ENCODE data around the gene PGS1.
"Not testable (repeated sequence)": the region's sequence is repeated elsewhere in the genome, so short reads cannot be mapped to it uniquely, and the experiment has no call there.

Gene PGS1, protein sequence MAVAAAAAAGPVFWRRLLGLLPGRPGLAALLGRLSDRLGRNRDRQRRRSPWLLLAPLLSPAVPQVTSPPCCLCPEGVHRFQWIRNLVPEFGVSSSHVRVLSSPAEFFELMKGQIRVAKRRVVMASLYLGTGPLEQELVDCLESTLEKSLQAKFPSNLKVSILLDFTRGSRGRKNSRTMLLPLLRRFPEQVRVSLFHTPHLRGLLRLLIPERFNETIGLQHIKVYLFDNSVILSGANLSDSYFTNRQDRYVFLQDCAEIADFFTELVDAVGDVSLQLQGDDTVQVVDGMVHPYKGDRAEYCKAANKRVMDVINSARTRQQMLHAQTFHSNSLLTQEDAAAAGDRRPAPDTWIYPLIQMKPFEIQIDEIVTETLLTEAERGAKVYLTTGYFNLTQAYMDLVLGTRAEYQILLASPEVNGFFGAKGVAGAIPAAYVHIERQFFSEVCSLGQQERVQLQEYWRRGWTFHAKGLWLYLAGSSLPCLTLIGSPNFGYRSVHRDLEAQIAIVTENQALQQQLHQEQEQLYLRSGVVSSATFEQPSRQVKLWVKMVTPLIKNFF

GRCh38 chr17:78378225-78379130 is at the start of gene PGS1:
Gene PGS1, plus strand, starts transcription at chr17:78378649. Its CDS starts 17 bp downstream, at chr17:78378666.
- DNase-seq, result peak; percentile 32 to 86

DNA sequence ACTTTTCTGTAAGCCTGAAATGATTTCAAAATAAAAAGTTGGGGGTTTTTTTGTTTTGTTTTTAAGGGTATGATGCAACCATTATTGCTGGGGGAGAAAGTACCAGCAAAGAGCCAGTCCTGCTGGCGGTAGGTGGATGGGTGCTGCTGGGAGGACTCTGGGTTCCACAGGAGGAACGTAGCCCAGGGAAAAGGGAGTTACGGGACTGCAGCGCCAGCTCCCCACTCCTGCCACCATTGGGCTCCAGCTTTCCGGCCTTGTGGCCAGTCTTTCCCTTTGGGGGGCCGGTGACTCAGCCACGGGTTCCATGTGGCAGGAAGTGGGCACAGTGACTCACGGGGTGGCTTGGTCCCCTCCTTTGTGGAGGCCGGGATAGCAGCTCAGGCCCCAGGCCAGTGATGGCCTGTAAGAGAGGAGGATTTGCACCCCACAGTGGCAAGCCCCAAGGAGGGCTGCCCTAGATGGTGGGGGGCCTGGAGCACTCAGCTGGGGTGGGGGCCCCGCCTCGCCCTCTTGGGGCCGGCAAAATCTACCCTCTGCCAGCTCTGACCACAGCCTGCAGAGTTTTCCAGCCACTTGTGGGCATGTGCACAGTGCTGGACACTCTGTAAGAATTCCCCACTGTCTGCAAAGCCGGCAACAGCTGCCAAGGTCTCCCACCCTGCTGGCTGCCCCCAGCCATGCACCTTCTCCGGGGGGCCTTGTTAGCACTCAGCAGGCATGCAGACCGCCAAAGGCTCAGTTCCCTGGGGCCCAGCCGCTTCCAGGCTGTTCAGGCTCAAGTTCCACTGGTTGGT is 49.0 kb upstream of the PGS1 start:
- no peak for DNase-seq

DNA sequence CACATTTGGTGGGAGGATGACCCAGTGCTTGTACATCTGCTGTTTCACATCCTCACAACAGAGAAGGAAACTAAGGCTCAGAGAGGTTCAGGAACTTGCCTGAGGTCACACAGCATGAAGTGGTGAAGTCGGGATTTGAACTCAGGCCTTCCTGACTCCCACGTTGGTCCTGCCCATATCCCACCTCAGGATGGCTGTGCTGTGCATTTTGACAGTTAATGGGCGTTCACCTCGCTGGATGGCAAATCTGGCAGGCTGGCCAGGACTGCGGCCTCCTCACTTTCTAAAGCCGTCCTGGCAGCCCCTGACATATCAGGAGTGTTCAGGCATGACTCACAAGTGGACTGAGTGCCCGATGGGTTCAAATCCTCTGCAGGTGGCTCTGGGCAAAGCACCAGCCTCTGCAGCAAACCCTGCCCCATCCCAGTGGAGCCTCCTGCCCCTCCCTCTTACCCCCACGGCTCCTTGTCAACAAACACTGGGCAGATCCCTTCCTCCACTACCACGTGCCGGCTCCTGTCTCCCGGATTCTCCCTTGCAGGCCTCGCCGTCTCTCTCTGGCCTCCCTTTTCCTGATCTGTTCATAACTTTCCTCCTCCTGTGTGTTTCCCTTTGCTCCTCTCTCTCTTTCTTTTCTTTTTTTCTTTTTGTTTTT is 47.8 kb upstream of the PGS1 start:
- DNase-seq, result no peak

GRCh38 chr17:78331355-78331754 is 47.1 kb upstream of the PGS1 start:
- DNase-seq, result not testable (repeated sequence)

GRCh38 chr17:78332991-78333390 is 45.5 kb upstream of the PGS1 start:
- no peak for DNase-seq

DNA sequence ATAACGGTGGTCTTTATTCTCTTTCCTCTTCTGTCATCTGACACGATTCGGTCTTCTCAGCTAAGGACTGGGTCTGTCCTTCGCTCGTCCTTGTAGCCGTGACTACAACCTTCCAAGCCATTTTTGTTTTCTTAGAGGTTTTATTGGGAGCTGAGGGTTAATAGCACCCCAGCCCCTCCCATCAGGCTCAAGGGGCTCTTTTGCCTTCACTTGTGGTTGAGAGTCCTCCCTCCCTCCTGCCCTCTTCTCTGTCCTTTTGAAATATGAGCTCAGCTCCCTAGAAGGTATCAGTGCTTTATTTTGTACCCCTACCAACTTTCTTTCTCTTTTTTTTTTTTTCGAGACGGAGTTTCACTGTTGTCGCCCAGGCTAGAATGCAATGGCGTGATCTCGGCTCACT is 43.2 kb upstream of the PGS1 start:
- no peak for DNase-seq

DNA sequence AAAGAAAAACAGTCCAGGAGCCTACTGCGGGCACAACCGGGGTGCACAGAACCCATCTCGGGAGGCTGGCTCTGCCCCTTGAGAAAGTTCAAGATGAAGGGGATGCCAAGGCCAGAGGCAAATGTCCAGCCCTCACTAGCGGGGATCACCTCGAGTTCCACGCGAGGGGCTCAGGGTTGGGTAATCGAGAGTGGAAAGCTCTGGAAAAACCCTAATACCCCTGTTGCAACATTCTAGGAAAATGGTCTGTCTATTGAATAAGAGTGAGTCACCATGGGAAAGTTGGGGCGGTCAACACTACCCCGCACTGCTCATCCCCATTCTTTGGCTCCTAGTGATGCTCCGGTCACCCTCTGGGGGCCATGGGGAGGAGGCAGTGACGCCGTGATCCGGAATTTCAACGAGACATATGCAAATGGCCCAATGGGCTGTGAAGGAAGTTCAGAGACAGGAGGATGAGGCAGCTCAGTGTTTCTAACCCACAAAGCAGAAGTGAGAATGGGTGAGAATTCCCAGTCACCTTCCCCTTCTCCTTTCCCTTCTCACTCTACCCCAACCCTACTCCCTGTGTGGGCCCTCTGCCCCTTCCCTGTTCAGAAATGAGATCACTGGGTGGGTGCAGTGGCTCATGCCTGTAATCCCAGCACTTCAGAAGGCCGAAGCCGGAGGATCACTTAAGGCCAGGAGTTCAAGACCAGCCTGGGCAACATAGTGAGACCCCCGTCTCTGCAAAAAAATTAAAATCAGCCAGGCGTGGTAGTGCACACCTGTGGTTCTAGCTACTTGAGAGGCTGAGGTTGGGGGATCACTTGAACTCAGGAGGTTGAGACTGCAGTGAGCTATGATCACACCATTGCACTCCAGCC is 41.0 kb upstream of the PGS1 start:
- DNase-seq, result no peak

DNA sequence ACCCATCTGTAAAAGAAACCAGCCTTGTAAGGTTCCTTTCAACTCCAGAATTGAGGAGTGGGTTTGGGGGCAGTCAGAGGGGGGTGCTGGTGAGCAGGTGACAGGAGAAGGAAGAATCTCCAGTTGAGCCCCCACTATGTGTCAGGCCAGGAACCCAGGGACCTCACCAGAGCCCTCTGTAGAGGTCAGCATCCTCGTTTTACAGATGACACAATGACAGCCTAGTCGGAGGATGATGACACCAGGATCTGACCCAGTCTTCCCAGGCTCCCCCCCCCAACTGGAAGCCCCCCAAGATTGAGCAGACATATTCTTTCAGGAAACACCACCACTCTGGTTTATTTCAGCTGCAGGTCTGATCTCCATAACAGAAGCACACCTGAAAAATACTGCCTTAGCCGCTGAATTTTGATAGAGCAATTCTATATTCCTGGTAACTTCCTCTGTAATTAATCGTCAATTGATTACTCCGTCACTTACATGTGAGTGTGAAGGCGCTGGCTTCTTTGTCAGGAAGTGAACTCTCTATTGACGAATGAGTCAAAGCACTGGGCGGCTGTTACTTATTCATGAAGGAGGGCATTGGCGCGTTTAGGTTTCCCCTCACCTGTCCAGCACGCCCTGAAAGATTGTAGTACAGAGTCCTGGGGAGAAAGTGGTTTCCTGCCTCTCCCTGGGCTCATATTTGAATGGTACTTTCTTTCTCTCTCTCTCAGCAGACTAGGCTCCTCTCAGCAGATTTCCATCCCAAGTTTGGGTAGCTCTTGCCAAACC is 39.8 kb upstream of the PGS1 start:
- DNase-seq, result no peak

DNA sequence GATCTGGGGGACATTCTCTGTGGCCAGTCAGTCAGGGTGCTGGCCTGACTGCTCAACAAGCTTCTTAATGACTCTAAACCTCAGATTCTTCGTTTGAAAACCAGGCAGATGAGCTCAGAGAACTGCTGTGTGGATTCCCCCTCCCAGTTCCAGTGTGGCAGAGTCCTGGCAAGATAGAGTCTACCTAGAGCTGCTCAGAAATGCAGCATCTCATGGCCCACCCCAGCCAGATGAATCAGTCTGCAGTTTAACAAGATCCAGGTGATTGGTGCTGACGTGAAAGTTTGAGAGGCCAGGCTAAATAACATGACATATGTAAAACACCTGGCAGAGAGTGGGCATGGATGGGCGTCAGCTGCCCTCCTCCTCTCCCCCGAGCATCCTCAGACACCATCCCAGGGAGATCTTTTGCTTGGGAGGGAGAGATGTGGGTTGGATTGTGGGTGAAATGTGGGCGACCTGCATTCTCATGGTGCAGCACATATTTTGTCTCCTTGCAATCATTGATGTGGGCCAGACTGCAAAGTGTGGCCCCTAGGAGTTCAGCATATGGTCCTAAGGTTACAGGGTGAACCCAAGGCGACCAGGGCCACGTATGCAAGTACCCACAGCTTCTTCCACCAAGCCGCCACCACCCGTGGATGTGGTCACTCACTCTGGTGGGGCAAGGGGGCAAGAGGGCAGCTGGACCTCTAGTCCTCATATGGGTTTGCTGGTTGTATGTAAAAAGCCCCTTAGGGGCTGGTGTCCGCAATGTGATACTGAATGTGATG is 38.1 kb upstream of the PGS1 start:
- no peak for DNase-seq

GRCh38 chr17:78341559-78342448 is 36.6 kb upstream of the PGS1 start:
- peak in 1 of 2 experiments; percentile 52 for DNase-seq

DNA sequence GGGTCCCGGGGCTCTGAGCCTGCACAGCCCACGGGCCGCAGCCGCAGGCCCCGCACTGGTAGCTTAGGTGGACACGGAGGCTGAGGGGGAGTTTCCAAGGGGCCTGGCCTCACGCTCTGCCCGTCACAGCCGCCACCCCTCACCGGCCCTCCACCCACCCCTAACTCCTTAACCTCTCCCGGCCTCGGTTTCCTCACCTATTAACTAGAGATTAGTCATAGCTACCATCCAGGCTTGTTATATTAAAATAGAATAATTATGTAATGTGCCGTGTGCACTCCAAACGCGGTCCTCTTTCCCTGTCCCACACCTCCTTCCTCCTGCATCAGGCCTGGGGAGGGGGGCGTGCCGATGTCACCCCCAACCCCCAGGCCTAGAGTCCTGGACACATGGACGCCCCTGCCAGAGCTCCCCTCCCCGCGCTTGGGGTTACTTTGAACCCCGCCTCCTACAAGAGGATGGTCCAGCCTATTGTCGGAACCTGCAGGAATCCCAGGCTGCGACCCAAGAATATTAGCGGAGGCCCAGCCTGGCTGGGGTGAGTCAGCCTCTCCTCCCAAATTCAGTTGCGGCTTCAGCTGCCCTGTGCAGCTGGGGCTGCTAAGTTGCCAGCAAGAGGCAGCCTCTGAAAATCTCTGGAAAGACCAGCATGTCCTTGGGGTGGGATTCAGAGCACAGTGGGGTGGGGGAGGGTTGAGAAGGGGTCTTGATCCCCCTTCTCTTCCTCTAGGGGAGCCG is 35.8 kb upstream of the PGS1 start:
- DNase-seq, result no peak

GRCh38 chr17:78343187-78343542 is 35.3 kb upstream of the PGS1 start:
- no peak for DNase-seq

DNA sequence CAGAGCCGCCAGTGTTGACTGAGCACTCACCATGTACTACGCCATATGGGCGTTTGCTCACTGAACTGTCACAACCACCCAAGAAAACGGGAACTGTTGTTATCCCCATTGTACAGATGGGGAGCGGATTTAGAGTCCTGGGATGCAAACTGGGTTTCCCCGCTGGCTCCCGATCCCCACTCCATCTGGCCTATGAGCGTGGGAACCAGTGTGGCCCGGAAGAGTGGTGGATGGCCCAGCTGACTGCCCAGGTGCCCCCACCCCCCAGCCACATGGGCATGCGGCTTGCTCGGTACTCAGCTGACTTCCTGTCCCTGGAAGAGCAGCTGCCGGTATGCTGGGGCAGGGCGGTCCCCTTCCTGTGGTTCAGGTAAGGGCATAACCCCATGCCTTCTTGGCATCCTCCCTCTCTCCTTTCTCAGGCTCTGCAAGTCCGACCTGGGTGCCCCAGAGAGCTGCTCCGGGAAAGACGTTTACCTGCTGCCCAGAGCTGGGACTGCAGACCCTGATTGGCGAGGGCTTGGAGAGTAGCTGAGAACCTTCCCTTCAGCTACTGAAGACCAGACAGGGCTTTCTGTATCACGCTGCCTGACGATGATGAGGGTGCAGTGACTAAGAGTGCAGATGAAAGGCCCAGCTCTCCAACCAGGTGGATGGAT is 34.8 kb upstream of the PGS1 start:
- DNase-seq, result no peak

DNA sequence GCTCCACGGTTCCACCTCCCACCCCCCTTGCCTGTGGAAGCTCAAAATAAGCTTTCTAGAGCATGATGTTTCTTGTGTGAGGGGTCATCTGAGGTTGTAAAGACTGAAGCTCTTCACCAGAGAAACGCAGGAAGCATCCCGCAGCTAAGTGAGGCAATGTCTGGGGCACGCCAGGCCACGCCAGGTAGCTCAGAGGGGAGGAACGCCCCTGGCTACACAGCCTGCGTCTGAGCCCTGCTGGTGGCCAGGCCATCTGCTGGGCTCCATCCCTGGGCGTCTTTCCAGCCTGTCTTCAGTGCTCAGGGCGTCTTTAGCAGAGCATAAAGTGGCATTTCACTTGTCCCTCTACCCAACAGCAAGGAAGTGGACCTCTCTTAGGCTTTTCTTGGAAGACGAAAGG is 33.8 kb upstream of the PGS1 start:
- DNase-seq, result no peak

GRCh38 chr17:78345172-78345571 is 33.3 kb upstream of the PGS1 start:
- no peak for DNase-seq

GRCh38 chr17:78345791-78346494 is 32.5 kb upstream of the PGS1 start:
- DNase-seq, result no peak
